ENCODE results near the gene ENC1. TPM values are rescaled to one million over a fixed set of nuclear protein-coding genes. Genes with fewer than 3 reads are reported as not detected.

The ENC1 gene
- total and polyA plus RNA-seq, 10 of the 15 experiments (the other 5 are each of a cell fraction or from before 2014, with no cell fraction given), result 8.2 to 55.5 (median 32.1) TPM

DNA sequence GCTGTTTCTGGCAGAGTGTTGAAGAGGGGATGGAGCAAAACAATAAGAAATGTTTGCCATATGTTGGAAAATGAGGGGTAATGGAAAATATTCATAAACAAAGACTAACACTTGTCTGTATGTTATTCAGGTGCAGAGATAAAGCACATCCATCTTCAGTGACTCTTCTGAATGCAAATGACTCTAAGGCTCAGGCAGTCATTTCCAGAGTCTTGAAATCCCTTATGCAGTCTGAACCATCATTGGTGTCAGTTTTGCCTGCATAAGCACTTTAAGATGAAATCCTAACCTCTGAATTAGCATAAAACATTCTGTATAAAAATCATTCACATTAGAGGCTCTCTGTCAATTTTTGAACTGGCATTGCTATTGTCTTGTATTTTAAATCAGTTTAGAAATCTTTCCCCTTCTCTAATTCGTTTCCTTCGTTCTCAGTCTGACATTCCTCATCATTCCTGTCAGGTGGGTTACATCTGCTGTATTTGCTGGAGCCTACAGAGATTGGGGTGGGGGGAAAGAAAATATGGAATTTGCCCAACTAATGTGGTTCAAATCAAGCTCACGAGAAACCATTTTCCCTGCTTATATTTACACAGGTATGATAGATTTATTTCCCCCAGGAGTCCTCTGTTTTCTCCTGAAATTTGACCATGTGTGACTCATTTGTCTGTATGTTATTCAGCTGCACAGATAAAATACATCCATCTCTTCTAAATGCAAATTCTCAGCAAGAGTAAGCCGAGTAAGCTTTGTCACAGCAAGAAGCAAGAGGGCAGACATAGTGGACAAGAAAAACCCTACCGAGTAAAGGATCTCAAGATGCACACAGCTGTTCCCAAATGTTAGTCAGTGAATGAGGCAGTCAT is 31.6 kb downstream of the ENC1 start:
- H3K9me3 ChIP-seq (replicated peaks; ENCODE audit: control insufficient read depth, insufficient read depth, low read length), result no peaks in the 10 kb centered on the region
- H3K27ac ChIP-seq (ENCODE audit: control insufficient read depth, insufficient read depth), result no peak overlapping the region
- no peak overlapping the region for H2AFZ ChIP-seq (ENCODE audit: control insufficient read depth, low read depth, low read length)
- H3K4me1 ChIP-seq (ENCODE audit: control insufficient read depth, insufficient read depth, low read length), result no peaks in the 10 kb centered on the region
- FAIRE-seq, result no peak
- intact Hi-C loops (cut with micrococcal nuclease; ENCODE audit: unreplicated experiment) (no loop called here), in situ Hi-C loops (cut with MboI) (no loop called here)
- H4K20me1 ChIP-seq (ENCODE audit: control insufficient read depth, insufficient read depth), result no peaks in the 10 kb centered on the region
- H3K4me3 ChIP-seq, result no peak overlapping the region
- no peak for DNase-seq (ENCODE audit: low read depth, low spot score)
- CTCF ChIA-PET, result no interaction called here
- 44% methylated on average over 5 of the region's 5 CpGs for WGBS (ENCODE audit: insufficient coverage, insufficient replicate concordance, low lambda C conversion rate, missing lambda C conversion rate)
- no peak overlapping the region for H3K9ac ChIP-seq (ENCODE audit: control insufficient read depth, insufficient read depth, low read length)
- BruUV-seq (replicated peaks), result no TSS peak
- RAD21 ChIA-PET (ENCODE audit: unreplicated experiment), result interaction anchor here (0.6 to 1.0 kb wide), 3 partner anchors 10 to 707 kb away, joined by 3 read pairs; partner anchors contain the start of gene ENC1
- SMC1A ChIA-PET (ENCODE audit: uncharacterized antibody, unreplicated experiment), result no interaction called here
- H3K36me3 ChIP-seq (ENCODE audit: control insufficient read depth in 2 of 2, insufficient read depth in 2 of 2, low read length in 1 of 2), result no peaks in the 10 kb centered on the region
- H3K27me3 ChIP-seq (replicated peaks in 1 of 2; ENCODE audit: control insufficient read depth in 2 of 2, insufficient read depth in 2 of 2, low read length in 1 of 2), result no peaks in the 10 kb centered on the region; a peak in 1 of 4 replicates
- no peak overlapping the region for H3K4me2 ChIP-seq (ENCODE audit: control insufficient read depth, insufficient read depth)
- H3K79me2 ChIP-seq (ENCODE audit: control insufficient read depth, insufficient read depth, low read length), result no peaks in the 10 kb centered on the region
- no peak for ATAC-seq
- POLR2A ChIA-PET, result no interaction called here
- TF ChIP-seq YBX1 (IDR thresholded peaks at IDR 0.05), result no peak
- no peak for TF ChIP-seq NRF1 (conservative IDR thresholded peaks at IDR 0.05; ENCODE audit: low read depth, low read length)
- TF ChIP-seq HDGF (IDR thresholded peaks at IDR 0.05), result no peak
- no peak for TF ChIP-seq GATAD2B (conservative IDR thresholded peaks at IDR 0.05; ENCODE audit: low read depth)
- TF ChIP-seq, protein P1, sequence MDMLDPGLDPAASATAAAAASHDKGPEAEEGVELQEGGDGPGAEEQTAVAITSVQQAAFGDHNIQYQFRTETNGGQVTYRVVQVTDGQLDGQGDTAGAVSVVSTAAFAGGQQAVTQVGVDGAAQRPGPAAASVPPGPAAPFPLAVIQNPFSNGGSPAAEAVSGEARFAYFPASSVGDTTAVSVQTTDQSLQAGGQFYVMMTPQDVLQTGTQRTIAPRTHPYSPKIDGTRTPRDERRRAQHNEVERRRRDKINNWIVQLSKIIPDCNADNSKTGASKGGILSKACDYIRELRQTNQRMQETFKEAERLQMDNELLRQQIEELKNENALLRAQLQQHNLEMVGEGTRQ (IDR thresholded peaks at IDR 0.05; ENCODE audit: borderline replicate concordance, low read depth, low read length), result no peak
- TF ChIP-seq MYC (IDR thresholded peaks at IDR 0.05; ENCODE audit: insufficient read depth, insufficient read length, insufficient replicate concordance, low read length, severe bottlenecking), result no peak
- TF ChIP-seq, protein P2, sequence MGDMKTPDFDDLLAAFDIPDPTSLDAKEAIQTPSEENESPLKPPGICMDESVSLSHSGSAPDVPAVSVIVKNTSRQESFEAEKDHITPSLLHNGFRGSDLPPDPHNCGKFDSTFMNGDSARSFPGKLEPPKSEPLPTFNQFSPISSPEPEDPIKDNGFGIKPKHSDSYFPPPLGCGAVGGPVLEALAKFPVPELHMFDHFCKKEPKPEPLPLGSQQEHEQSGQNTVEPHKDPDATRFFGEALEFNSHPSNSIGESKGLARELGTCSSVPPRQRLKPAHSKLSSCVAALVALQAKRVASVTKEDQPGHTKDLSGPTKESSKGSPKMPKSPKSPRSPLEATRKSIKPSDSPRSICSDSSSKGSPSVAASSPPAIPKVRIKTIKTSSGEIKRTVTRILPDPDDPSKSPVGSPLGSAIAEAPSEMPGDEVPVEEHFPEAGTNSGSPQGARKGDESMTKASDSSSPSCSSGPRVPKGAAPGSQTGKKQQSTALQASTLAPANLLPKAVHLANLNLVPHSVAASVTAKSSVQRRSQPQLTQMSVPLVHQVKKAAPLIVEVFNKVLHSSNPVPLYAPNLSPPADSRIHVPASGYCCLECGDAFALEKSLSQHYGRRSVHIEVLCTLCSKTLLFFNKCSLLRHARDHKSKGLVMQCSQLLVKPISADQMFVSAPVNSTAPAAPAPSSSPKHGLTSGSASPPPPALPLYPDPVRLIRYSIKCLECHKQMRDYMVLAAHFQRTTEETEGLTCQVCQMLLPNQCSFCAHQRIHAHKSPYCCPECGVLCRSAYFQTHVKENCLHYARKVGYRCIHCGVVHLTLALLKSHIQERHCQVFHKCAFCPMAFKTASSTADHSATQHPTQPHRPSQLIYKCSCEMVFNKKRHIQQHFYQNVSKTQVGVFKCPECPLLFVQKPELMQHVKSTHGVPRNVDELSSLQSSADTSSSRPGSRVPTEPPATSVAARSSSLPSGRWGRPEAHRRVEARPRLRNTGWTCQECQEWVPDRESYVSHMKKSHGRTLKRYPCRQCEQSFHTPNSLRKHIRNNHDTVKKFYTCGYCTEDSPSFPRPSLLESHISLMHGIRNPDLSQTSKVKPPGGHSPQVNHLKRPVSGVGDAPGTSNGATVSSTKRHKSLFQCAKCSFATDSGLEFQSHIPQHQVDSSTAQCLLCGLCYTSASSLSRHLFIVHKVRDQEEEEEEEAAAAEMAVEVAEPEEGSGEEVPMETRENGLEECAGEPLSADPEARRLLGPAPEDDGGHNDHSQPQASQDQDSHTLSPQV (IDR thresholded peaks at IDR 0.05), result no peak
- TF ChIP-seq, protein P3, sequence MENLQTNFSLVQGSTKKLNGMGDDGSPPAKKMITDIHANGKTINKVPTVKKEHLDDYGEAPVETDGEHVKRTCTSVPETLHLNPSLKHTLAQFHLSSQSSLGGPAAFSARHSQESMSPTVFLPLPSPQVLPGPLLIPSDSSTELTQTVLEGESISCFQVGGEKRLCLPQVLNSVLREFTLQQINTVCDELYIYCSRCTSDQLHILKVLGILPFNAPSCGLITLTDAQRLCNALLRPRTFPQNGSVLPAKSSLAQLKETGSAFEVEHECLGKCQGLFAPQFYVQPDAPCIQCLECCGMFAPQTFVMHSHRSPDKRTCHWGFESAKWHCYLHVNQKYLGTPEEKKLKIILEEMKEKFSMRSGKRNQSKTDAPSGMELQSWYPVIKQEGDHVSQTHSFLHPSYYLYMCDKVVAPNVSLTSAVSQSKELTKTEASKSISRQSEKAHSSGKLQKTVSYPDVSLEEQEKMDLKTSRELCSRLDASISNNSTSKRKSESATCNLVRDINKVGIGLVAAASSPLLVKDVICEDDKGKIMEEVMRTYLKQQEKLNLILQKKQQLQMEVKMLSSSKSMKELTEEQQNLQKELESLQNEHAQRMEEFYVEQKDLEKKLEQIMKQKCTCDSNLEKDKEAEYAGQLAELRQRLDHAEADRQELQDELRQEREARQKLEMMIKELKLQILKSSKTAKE (IDR thresholded peaks at IDR 0.05; ENCODE audit: low read depth, poor library complexity, severe bottlenecking), result no peak
- no peak for TF ChIP-seq SP1 (IDR thresholded peaks at IDR 0.05; ENCODE audit: low read depth, low read length)
- no peak for TF ChIP-seq NFIC (IDR thresholded peaks at IDR 0.05; ENCODE audit: low read depth, low read length)
- TF ChIP-seq, protein P4, sequence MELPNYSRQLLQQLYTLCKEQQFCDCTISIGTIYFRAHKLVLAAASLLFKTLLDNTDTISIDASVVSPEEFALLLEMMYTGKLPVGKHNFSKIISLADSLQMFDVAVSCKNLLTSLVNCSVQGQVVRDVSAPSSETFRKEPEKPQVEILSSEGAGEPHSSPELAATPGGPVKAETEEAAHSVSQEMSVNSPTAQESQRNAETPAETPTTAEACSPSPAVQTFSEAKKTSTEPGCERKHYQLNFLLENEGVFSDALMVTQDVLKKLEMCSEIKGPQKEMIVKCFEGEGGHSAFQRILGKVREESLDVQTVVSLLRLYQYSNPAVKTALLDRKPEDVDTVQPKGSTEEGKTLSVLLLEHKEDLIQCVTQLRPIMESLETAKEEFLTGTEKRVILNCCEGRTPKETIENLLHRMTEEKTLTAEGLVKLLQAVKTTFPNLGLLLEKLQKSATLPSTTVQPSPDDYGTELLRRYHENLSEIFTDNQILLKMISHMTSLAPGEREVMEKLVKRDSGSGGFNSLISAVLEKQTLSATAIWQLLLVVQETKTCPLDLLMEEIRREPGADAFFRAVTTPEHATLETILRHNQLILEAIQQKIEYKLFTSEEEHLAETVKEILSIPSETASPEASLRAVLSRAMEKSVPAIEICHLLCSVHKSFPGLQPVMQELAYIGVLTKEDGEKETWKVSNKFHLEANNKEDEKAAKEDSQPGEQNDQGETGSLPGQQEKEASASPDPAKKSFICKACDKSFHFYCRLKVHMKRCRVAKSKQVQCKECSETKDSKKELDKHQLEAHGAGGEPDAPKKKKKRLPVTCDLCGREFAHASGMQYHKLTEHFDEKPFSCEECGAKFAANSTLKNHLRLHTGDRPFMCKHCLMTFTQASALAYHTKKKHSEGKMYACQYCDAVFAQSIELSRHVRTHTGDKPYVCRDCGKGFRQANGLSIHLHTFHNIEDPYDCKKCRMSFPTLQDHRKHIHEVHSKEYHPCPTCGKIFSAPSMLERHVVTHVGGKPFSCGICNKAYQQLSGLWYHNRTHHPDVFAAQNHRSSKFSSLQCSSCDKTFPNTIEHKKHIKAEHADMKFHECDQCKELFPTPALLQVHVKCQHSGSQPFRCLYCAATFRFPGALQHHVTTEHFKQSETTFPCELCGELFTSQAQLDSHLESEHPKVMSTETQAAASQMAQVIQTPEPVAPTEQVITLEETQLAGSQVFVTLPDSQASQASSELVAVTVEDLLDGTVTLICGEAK (IDR thresholded peaks at IDR 0.05; ENCODE audit: borderline replicate concordance), result no peak

Data from GM12878 (cell line).